ENCODE data around the gene ATP5F1B.

ATP5F1B gene

GRCh38 chr12:56631790-56632700 is 13.7 kb downstream of the ATP5F1B start:
- H3K9ac ChIP-seq (ENCODE audit: low read depth, low read length) = peak overlapping the region; percentile 37
- H3K9me3 ChIP-seq (ENCODE audit: control insufficient read depth, insufficient read depth, low read length) = no peaks in the 10 kb centered on the region
- no peaks in the 10 kb centered on the region for H3K36me3 ChIP-seq (ENCODE audit: control insufficient read depth, insufficient read depth, low read length)
- H3K27me3 ChIP-seq (ENCODE audit: control insufficient read depth, insufficient read depth, low read length) = no peaks in the 10 kb centered on the region
- H3K4me1 ChIP-seq (ENCODE audit: control insufficient read depth, insufficient read depth, low read length) = peaks cover 21% of the 10 kb centered on the region
- H3K4me3 ChIP-seq (ENCODE audit: low read depth, low read length) = peak overlapping the region; percentile 49

GRCh38 chr12:56630180-56630632 is 15.6 kb downstream of the ATP5F1B start, which contains the start of gene BAZ2A:
Gene BAZ2A, minus strand, starts transcription at chr12:56630326. Its CDS starts 12,796 bp downstream, at chr12:56617530.
- H3K4me1 ChIP-seq (ENCODE audit: control insufficient read depth, insufficient read depth, low read length) = peaks cover 21% of the 10 kb centered on the region
- H3K36me3 ChIP-seq (ENCODE audit: control insufficient read depth, insufficient read depth, low read length) = no peaks in the 10 kb centered on the region
- no peaks in the 10 kb centered on the region for H3K9me3 ChIP-seq (ENCODE audit: control insufficient read depth, insufficient read depth, low read length)
- no peaks in the 10 kb centered on the region for H3K27me3 ChIP-seq (ENCODE audit: control insufficient read depth, insufficient read depth, low read length)
- H3K4me3 ChIP-seq (ENCODE audit: low read depth, low read length) = peak within 1 kb of the TSS; percentile 67
- peak within 1 kb of the TSS; percentile 83 for H3K9ac ChIP-seq (ENCODE audit: low read depth, low read length)

- no peaks in the 10 kb centered on the region for H3K9me3 ChIP-seq (ENCODE audit: control insufficient read depth, insufficient read depth, low read length)
- peaks cover 21% of the 10 kb centered on the region for H3K4me1 ChIP-seq (ENCODE audit: control insufficient read depth, insufficient read depth, low read length)
- peak overlapping the region; percentile 67 for H3K4me3 ChIP-seq (ENCODE audit: low read depth, low read length)
Measured at GRCh38 chr12:56629459-56630179, 16.2 kb downstream of the ATP5F1B start.

GRCh38 chr12:56628671-56629458 is 16.9 kb downstream of the ATP5F1B start:
- no peaks in the 10 kb centered on the region for H3K36me3 ChIP-seq (ENCODE audit: control insufficient read depth, insufficient read depth, low read length)
- H3K4me1 ChIP-seq (ENCODE audit: control insufficient read depth, insufficient read depth, low read length) = peaks cover 21% of the 10 kb centered on the region
- H3K27me3 ChIP-seq (ENCODE audit: control insufficient read depth, insufficient read depth, low read length) = no peaks in the 10 kb centered on the region
- no peaks in the 10 kb centered on the region for H3K9me3 ChIP-seq (ENCODE audit: control insufficient read depth, insufficient read depth, low read length)
- H3K9ac ChIP-seq (ENCODE audit: low read depth, low read length) = peak overlapping the region; percentile 83
- peak overlapping the region; percentile 67 for H3K4me3 ChIP-seq (ENCODE audit: low read depth, low read length)

More at GRCh38 chr12:56629459-56630179, 16.2 kb downstream of the ATP5F1B start:
- no peaks in the 10 kb centered on the region for H3K27me3 ChIP-seq (ENCODE audit: control insufficient read depth, insufficient read depth, low read length)
- no peaks in the 10 kb centered on the region for H3K36me3 ChIP-seq (ENCODE audit: control insufficient read depth, insufficient read depth, low read length)
- peak overlapping the region; percentile 83 for H3K9ac ChIP-seq (ENCODE audit: low read depth, low read length)

GRCh38 chr12:56626701-56627100 is 19.1 kb downstream of the ATP5F1B start:
- no peak overlapping the region for H3K4me3 ChIP-seq (ENCODE audit: low read depth, low read length)
- H3K27me3 ChIP-seq (ENCODE audit: control insufficient read depth, insufficient read depth, low read length) = no peaks in the 10 kb centered on the region
- peaks cover 6% of the 10 kb centered on the region for H3K4me1 ChIP-seq (ENCODE audit: control insufficient read depth, insufficient read depth, low read length)
- H3K36me3 ChIP-seq (ENCODE audit: control insufficient read depth, insufficient read depth, low read length) = no peaks in the 10 kb centered on the region
- H3K9ac ChIP-seq (ENCODE audit: low read depth, low read length) = no peak overlapping the region
- no peaks in the 10 kb centered on the region for H3K9me3 ChIP-seq (ENCODE audit: control insufficient read depth, insufficient read depth, low read length)

- Histone ChIP-seq H3K36me3 (ENCODE audit: control insufficient read depth, insufficient read depth, low read length) (no peaks in the 10 kb centered on the region), H3K9ac (ENCODE audit: low read depth, low read length) (no peak overlapping the region), H3K9me3 (ENCODE audit: control insufficient read depth, insufficient read depth, low read length) (no peaks in the 10 kb centered on the region), H3K4me1 (ENCODE audit: control insufficient read depth, insufficient read depth, low read length) (no peaks in the 10 kb centered on the region), H3K4me3 (ENCODE audit: low read depth, low read length) (no peak overlapping the region), H3K27me3 (ENCODE audit: control insufficient read depth, insufficient read depth, low read length) (no peaks in the 10 kb centered on the region)
Measured at GRCh38 chr12:56622535-56622934, 23.2 kb downstream of the ATP5F1B start.

- Histone ChIP-seq H3K27me3 (ENCODE audit: control insufficient read depth, insufficient read depth, low read length) (no peaks in the 10 kb centered on the region), H3K9ac (ENCODE audit: low read depth, low read length) (no peak overlapping the region), H3K4me1 (ENCODE audit: control insufficient read depth, insufficient read depth, low read length) (no peaks in the 10 kb centered on the region), H3K9me3 (ENCODE audit: control insufficient read depth, insufficient read depth, low read length) (no peaks in the 10 kb centered on the region), H3K4me3 (ENCODE audit: low read depth, low read length) (no peak overlapping the region), H3K36me3 (ENCODE audit: control insufficient read depth, insufficient read depth, low read length) (peaks cover 43% of the 10 kb centered on the region)
Measured at GRCh38 chr12:56616925-56617324, 28.9 kb downstream of the ATP5F1B start.

GRCh38 chr12:56616244-56616643 is 29.5 kb downstream of the ATP5F1B start:
- Histone ChIP-seq H3K36me3 (ENCODE audit: control insufficient read depth, insufficient read depth, low read length) (peaks cover 49% of the 10 kb centered on the region), H3K9ac (ENCODE audit: low read depth, low read length) (no peak overlapping the region), H3K4me3 (ENCODE audit: low read depth, low read length) (no peak overlapping the region), H3K4me1 (ENCODE audit: control insufficient read depth, insufficient read depth, low read length) (no peaks in the 10 kb centered on the region), H3K27me3 (ENCODE audit: control insufficient read depth, insufficient read depth, low read length) (no peaks in the 10 kb centered on the region), H3K9me3 (ENCODE audit: control insufficient read depth, insufficient read depth, low read length) (no peaks in the 10 kb centered on the region)

- Histone ChIP-seq H3K9ac (ENCODE audit: low read depth, low read length) (no peak overlapping the region), H3K4me1 (ENCODE audit: control insufficient read depth, insufficient read depth, low read length) (no peaks in the 10 kb centered on the region), H3K36me3 (ENCODE audit: control insufficient read depth, insufficient read depth, low read length) (peaks cover 65% of the 10 kb centered on the region), H3K27me3 (ENCODE audit: control insufficient read depth, insufficient read depth, low read length) (no peaks in the 10 kb centered on the region), H3K9me3 (ENCODE audit: control insufficient read depth, insufficient read depth, low read length) (no peaks in the 10 kb centered on the region), H3K4me3 (ENCODE audit: low read depth, low read length) (no peak overlapping the region)
Measured at GRCh38 chr12:56614627-56615026, 31.2 kb downstream of the ATP5F1B start.

- Histone ChIP-seq H3K9ac (ENCODE audit: low read depth, low read length) (no peak overlapping the region), H3K27me3 (ENCODE audit: control insufficient read depth, insufficient read depth, low read length) (no peaks in the 10 kb centered on the region), H3K4me3 (ENCODE audit: low read depth, low read length) (no peak overlapping the region), H3K36me3 (ENCODE audit: control insufficient read depth, insufficient read depth, low read length) (peaks cover 58% of the 10 kb centered on the region), H3K9me3 (ENCODE audit: control insufficient read depth, insufficient read depth, low read length) (no peaks in the 10 kb centered on the region), H3K4me1 (ENCODE audit: control insufficient read depth, insufficient read depth, low read length) (no peaks in the 10 kb centered on the region)
Measured at GRCh38 chr12:56604355-56604754, 41.4 kb downstream of the ATP5F1B start.

- H3K4me1 ChIP-seq (ENCODE audit: control insufficient read depth, insufficient read depth, low read length) = no peaks in the 10 kb centered on the region
- H3K4me3 ChIP-seq (ENCODE audit: low read depth, low read length) = no peak overlapping the region
- H3K9ac ChIP-seq (ENCODE audit: low read depth, low read length) = no peak overlapping the region
- peaks cover 74% of the 10 kb centered on the region for H3K36me3 ChIP-seq (ENCODE audit: control insufficient read depth, insufficient read depth, low read length)
- H3K9me3 ChIP-seq (ENCODE audit: control insufficient read depth, insufficient read depth, low read length) = no peaks in the 10 kb centered on the region
- no peaks in the 10 kb centered on the region for H3K27me3 ChIP-seq (ENCODE audit: control insufficient read depth, insufficient read depth, low read length)
Measured at GRCh38 chr12:56602239-56602638, 43.5 kb downstream of the ATP5F1B start.

All from iPS-15b (cell line).